ENCODE measurements around the gene GLOD5. TPM values are rescaled to one million over a fixed set of nuclear protein-coding genes. Genes with fewer than 3 reads are reported as not detected.

Gene GLOD5
- total and polyA plus RNA-seq, 2 of the 4 experiments (the other 2 are of a cell fraction): not detected

DNA sequence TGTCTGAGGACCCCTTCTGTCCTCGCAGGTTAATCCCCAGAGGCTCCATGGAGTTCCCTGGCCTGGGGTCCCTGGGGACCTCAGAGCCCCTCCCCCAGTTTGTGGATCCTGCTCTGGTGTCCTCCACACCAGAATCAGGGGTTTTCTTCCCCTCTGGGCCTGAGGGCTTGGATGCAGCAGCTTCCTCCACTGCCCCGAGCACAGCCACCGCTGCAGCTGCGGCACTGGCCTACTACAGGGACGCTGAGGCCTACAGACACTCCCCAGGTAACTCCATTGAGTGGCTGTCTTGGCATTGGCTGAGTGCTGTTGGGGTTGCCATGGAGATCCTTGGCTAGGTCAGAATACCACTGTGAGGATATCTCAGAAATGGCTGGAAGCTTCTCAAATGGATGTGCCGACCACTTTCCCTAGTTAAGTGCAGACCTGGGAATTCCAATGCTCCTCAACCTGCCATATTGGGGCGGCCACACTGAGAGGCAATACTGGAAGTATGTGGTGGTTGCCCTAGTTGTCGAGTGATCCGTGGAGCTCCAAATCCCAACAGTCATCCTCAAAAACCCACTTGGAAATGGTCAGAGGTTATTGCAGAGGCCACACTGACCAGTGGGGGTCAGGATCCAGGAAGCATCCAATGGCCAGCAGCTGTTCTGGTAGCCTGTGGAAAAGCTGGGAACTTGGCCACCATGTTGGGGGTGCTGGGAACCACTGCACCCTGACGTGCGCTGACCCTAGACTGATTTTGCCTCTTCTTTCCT lies 29.7 kb downstream of the GLOD5 start:
- no peak overlapping the region for H2BK20ac ChIP-seq (ENCODE audit: low read depth, low read length)
- 40% methylated on average over 2 of the region's 11 CpGs; no CpG with 5 or more reads in 1 of the 2 experiments for whole genome bisulfite sequencing, 2 experiments (ENCODE audit: extremely low coverage in 2 of 2, insufficient read length in 1 of 2)
- no peak overlapping the region for H2BK5ac ChIP-seq (ENCODE audit: low read depth, low read length, poor library complexity, severe bottlenecking)
- in situ Hi-C loops (cut with MboI; ENCODE audit: low sequenced_read_pairs): no loop called here
- ChIA-PET CTCF (no interaction called here), POLR2A (ENCODE audit: unreplicated experiment) (no interaction called here)
- H4K5ac ChIP-seq (ENCODE audit: low read depth, low read length): no peak overlapping the region
- no peak overlapping the region for H2BK120ac ChIP-seq (ENCODE audit: low read depth, low read length)
- H3K36me3 ChIP-seq (ENCODE audit: control insufficient read depth, insufficient read depth, low read length): no peaks in the 10 kb centered on the region
- no peak overlapping the region for H2AK5ac ChIP-seq (ENCODE audit: low read depth, low read length)
- H3K9me3 ChIP-seq (ENCODE audit: control insufficient read depth, insufficient read depth, low read length): no peaks in the 10 kb centered on the region
- H3K79me1 ChIP-seq (ENCODE audit: low read depth in 1 of 2, low read length in 2 of 2): no peaks in the 10 kb centered on the region
- no peak overlapping the region for H2BK15ac ChIP-seq (ENCODE audit: low read depth, low read length)
- H3K23ac ChIP-seq (ENCODE audit: low read depth, low read length): no peak overlapping the region
- dilution Hi-C loops (cut with HindIII; ENCODE audit: low sequenced_read_pairs, unreplicated experiment): no loop called here
- H3K4me2 ChIP-seq (ENCODE audit: low read depth, low read length): no peak overlapping the region
- no peak overlapping the region for H3K4ac ChIP-seq (ENCODE audit: low read depth, low read length)
- no peak overlapping the region for H3K4me3 ChIP-seq (ENCODE audit: insufficient read depth, low read depth, low read length)
- peaks cover 17% of the 10 kb centered on the region for H3K27me3 ChIP-seq (ENCODE audit: control insufficient read depth, insufficient read depth, low read length)
- H3K27ac ChIP-seq (ENCODE audit: insufficient read depth, low read length): no peak overlapping the region
- no peak for TF ChIP-seq RCOR1 (IDR thresholded peaks at IDR 0.05; ENCODE audit: insufficient replicate concordance, low read length)
- no peak for TF ChIP-seq SMC3 (IDR thresholded peaks at IDR 0.05; ENCODE audit: low read depth, low read length)
- no peak for TF ChIP-seq POLR2A (IDR thresholded peaks at IDR 0.05; ENCODE audit: low read depth, low read length)
- TF ChIP-seq BHLHE40 (IDR thresholded peaks at IDR 0.05; ENCODE audit: low read depth, low read length): no peak
- H2AFZ ChIP-seq (replicated peaks; ENCODE audit: low read length, poor library complexity): no peak overlapping the region
- peaks cover 7% of the 10 kb centered on the region; the same call in 1 of the 2 replicates for H3K9me1 ChIP-seq (ENCODE audit: insufficient read depth, low read length)
- H3K9ac ChIP-seq (ENCODE audit: low read depth, low read length): no peak overlapping the region
- H4K91ac ChIP-seq (ENCODE audit: insufficient read depth, low read depth, low read length): no peak overlapping the region
- ATAC-seq (ENCODE audit: low read depth) (no peak), DNase-seq (no peak)
- intact Hi-C loops (cut with micrococcal nuclease): no loop called here
- H2AK9ac ChIP-seq (replicated peaks; ENCODE audit: low read depth, low read length, poor library complexity): no peak overlapping the region
- no peaks in the 10 kb centered on the region for H4K20me1 ChIP-seq (ENCODE audit: insufficient read depth, low read length)
- no TSS peak for BruUV-seq (replicated peaks)
- no peak overlapping the region for H3K14ac ChIP-seq (replicated peaks; ENCODE audit: low read depth, low read length)
- no peak overlapping the region for H3K18ac ChIP-seq (ENCODE audit: low read depth, low read length)
- no peak overlapping the region for H4K8ac ChIP-seq (ENCODE audit: low read depth in 2 of 2, low read length in 2 of 2)
- H3K56ac ChIP-seq (ENCODE audit: extremely low read depth, insufficient read depth, low read length): no peak overlapping the region
- no peaks in the 10 kb centered on the region; the same call in none of the 2 replicates for H3K4me1 ChIP-seq (ENCODE audit: control insufficient read depth, insufficient read depth, low read length)
